AG09319 (cell line): ENCODE results near the gene GDPD1.
"Not testable (repeated sequence)": the region's sequence is repeated elsewhere in the genome, so short reads cannot be mapped to it uniquely, and the experiment has no call there.

Experiments used
- DNase-seq: peaks from one replicate; pipeline ENCODE4 v3.0.0-alpha.2; 2010; ENCODE audit warnings: low read depth; ENCODE audit errors: extremely low read depth
- CTCF ChIP-seq: IDR thresholded peaks from 2 replicates; pipeline ENCODE4 v1.5.1; 2011; ENCODE audit warnings: low read depth, mild to moderate bottlenecking, inconsistent platforms, low read length, moderate library complexity

Gene GDPD1

GRCh38 chr17:59220328-59221158 lies at the start of gene GDPD1:
Gene GDPD1, plus strand, starts transcription at chr17:59220511. Its CDS starts 99 bp downstream, at chr17:59220610.
- DNase-seq, result peak; percentile 79
- TF ChIP-seq CTCF, result peak; percentile 44

DNA sequence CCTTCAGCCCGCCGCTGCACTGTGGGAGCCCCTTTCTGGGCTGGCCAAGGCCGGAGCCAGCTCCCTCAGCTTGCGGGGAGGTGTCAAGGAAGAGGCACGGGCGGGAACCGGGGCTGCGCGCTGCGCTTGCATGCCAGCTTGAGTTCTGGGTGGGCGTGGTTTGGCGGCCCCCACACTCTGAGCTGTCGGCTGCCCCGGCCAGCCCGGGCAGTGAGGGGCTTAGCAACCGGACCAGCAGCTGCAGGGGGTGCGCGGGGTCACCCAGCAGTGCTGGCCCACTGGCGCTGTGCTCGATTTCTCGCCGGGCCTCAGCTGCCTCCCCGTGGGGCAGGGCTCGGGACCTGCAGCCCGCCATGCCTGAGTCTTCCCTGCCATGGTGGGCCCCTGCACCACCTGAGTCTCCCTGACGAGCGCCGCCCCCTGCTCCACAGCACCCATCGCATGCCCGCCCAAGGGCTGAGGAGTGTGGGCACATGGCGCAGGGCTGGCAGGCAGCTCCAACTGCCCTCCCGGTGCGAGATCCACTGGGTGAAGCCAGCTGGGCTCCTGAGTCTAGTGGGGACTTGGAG lies 47.8 kb upstream of the GDPD1 start:
- no peak for DNase-seq
- TF ChIP-seq CTCF, result no peak

- TF ChIP-seq CTCF, result no peak
- DNase-seq, result no peak
These were observed 45.6 kb upstream of the GDPD1 start for GRCh38 chr17:59174671-59175070.

GRCh38 chr17:59175076-59175475 lies 45.2 kb upstream of the GDPD1 start:
- DNase-seq, result no peak
- no peak for TF ChIP-seq CTCF

- TF ChIP-seq CTCF, result no peak
These were observed 41.9 kb upstream of the GDPD1 start for GRCh38 chr17:59178266-59178985.

DNA sequence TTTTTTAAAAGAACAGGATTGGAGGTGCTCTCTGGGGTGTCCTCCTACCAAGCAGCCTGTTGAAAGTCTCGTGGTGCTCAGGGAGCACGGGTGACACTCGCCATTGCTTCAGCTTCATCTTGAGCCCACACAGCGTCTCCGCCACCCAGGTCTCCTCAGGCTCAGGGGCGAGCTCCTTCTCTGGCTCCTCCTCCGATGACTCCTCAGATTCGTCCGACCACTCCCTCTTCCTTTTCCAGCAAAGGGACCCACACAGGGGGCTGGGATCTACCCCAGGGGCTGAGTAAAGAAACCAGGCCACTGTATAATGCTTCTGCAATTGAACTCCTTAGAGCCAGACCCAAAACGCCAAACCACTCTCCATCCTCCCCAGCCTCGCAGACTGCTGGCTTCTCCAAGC lies 40.7 kb upstream of the GDPD1 start:
- DNase-seq, result not testable (repeated sequence)

More at GRCh38 chr17:59178266-59178985, 41.9 kb upstream of the GDPD1 start:
- DNase-seq, result no peak

GRCh38 chr17:59180626-59181025 lies 39.7 kb upstream of the GDPD1 start:
- no peak for TF ChIP-seq CTCF
- no peak for DNase-seq
